Kidney (tissue), 22 donors: ENCODE results near the gene CR1. TPM values are rescaled to one million over a fixed set of nuclear protein-coding genes. Genes with fewer than 3 reads are reported as not detected.
A peak's percentile ranks its signal among the peaks of the same experiment; 100 is the strongest.

Source experiments
- DNase-seq, 5 donors: peaks; one replicate each; pipeline ENCODE4 v3.0.0-alpha.2; 2013 to 2020
- FAIRE-seq: peaks from 2 replicates; lab custom pipeline; 2012; peaks lifted over from hg19 to GRCh38; lab: Jason Lieb, UNC
- H3K27ac ChIP-seq, 2 donors: one replicate each; pipeline ENCODE4 v1.7.0; 2013; ENCODE audit warnings: low read depth in 2 of 2, low read length in 2 of 2, inconsistent platforms in 1 of 2
- H3K27me3 ChIP-seq: one replicate; pipeline ENCODE4 v1.7.1; 2013; ENCODE audit warnings: low read length, inconsistent platforms; ENCODE audit not compliant: control insufficient read depth, insufficient read depth
- H3K36me3 ChIP-seq, 3 donors: one replicate each; pipeline versions ENCODE4 v1.7.0 to v1.7.1; 2013; ENCODE audit warnings: low read length in 3 of 3, control low read depth in 1 of 3, inconsistent platforms in 1 of 3; ENCODE audit not compliant: insufficient read depth in 3 of 3, control insufficient read depth in 2 of 3
- H3K4me1 ChIP-seq, 3 donors: one replicate each; pipeline versions ENCODE4 v1.7.0 to v1.7.1; 2013; ENCODE audit warnings: low read length in 3 of 3, inconsistent platforms in 1 of 3, low read depth in 1 of 3; ENCODE audit not compliant: control insufficient read depth in 2 of 3, insufficient read depth in 2 of 3
- H3K4me3 ChIP-seq, 3 donors: one replicate each; pipeline versions ENCODE4 v1.7.0 to v1.8.1; 2013; ENCODE audit warnings: low read length in 3 of 3, control low read depth in 1 of 3, inconsistent platforms in 1 of 3
- H3K9ac ChIP-seq, 3 donors: one replicate each; pipeline versions ENCODE4 v1.7.0 to v1.7.1; 2013; ENCODE audit warnings: low read length in 3 of 3, control low read depth in 1 of 3, inconsistent platforms in 1 of 3
- H3K9me3 ChIP-seq, 3 donors: one replicate each; pipeline versions ENCODE4 v1.7.0 to v1.7.1; 2013; ENCODE audit warnings: low read length in 3 of 3, control low read depth in 1 of 3, inconsistent platforms in 1 of 3; ENCODE audit not compliant: control insufficient read depth in 2 of 3, insufficient read depth in 1 of 3
- intact Hi-C: fragments of 100-400 bp; cut with DNase I; formaldehyde crosslinking; loops from one replicate; pipeline ENCODE4 v1.11.1; 2022
- long read RNA-seq, 10 donors: library from polyadenylated mRNA in 1 of 10; unstranded in 1 of 10; transcript quantifications; one replicate each; pipeline ENCODE4 v2.0.0 and lab custom pipeline, GENCODE V29; 2021 to 2026
- polyA plus RNA-seq: library from polyadenylated mRNA; stranded (reverse); fragments of 350-450 nt; fragmentation: Illumina TruSeq; extraction: RNeasy Lipid Tissue Mini Kit (QIAGEN cat#74804); gene quantifications from one replicate; pipeline ENCODE4 v1.2.3, GENCODE V29; 2014; ENCODE audit warnings: low read depth, low replicate concordance; ENCODE audit not compliant: insufficient read depth
- total RNA-seq: library from RNA; stranded (reverse); fragmentation: NEBNext Ultra II Directional; extraction: Animal tissue kit (Norgen Biotek cat#: 25700); gene quantifications from one replicate; pipeline ENCODE4 v1.2.1, GENCODE V29; 2021
- TF ChIP-seq, protein P1 (sequence below): IDR thresholded peaks from 3 replicates; pipeline ENCODE4 v1.5.1; 2012; ENCODE audit warnings: mild to moderate bottlenecking, moderate library complexity, borderline replicate concordance; ENCODE audit not compliant: insufficient read depth; ENCODE audit errors: extremely low read depth
- donor health status: control.
- donor health status: control.
- donor health status: control.
- donor health status: control.
- donor health status: control.
- donor health status: DM: yes; HTN: yes; CAD: no.
- donor health status: Normal renal cell carcinoma (clear cell type).

The CR1 gene
- total RNA-seq (12.2 TPM), polyA plus RNA-seq (2.6 TPM)
- long read RNA-seq, donor 1, result 0 reads
- long read RNA-seq, donor 2, result 0 reads
- long read RNA-seq, donor 3, partial matches to known transcripts, result 0 of 2 reads
- long read RNA-seq, donor 3, other reads (novel, unspliced or antisense), result 0 of 2 reads
- long read RNA-seq, donor 4, result 0 reads
- long read RNA-seq, donor 5, result 0 reads
- long read RNA-seq, donor 6, partial matches to known transcripts, result 0 of 1 reads
- long read RNA-seq, donor 6, other reads (novel, unspliced or antisense), result 0 of 1 reads
- long read RNA-seq, donor 7, result 0 reads
- long read RNA-seq, donor 8, result 0 reads
- long read RNA-seq, donor 9, result 0 reads
- long read RNA-seq, donor 10, result 0 reads

DNA sequence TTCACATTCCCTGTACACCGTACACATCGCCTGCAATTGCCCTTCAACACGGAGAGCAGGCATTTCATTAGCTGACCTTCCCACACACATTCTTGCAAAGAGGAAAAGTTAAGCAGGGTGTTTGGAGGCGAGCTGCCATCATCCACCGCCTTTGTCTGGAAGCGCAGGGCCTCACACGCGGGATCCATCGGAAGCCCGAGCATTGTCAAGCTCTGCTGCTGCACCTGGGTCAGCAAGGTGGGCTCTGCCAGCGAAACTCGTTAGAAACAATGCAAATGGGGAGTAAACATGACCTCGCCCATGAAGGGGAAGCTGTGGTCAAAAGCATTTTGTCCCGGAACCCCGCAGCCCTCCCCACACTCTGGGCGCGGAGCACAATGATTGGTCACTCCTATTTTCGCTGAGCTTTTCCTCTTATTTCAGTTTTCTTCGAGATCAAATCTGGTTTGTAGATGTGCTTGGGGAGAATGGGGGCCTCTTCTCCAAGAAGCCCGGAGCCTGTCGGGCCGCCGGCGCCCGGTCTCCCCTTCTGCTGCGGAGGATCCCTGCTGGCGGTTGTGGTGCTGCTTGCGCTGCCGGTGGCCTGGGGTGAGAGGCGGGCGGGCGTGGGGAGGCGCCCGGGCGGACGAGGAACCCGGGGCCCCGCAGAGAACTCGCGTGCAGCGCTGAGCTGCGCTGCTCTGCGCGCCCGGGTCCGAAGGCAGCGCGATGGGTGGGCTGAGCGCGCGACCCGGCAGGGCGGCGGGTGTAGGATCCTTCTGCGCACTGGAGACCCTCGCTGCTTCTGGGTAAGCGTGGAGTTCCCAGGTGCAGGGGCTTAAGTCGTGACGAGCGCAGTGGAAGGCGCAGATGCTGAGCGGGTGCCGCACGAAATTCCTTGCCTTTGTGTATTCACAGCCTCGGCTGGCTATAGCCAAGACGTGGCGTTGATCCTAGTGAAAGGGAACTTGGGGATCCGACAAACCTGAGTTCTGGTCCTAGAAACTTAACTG is at the start of gene CR1:
CR1 (plus strand) TSS at position 357 of the 992 bp plus-strand sequence; CDS start at position 468, 111 bp downstream.
- TF ChIP-seq, protein P1, sequence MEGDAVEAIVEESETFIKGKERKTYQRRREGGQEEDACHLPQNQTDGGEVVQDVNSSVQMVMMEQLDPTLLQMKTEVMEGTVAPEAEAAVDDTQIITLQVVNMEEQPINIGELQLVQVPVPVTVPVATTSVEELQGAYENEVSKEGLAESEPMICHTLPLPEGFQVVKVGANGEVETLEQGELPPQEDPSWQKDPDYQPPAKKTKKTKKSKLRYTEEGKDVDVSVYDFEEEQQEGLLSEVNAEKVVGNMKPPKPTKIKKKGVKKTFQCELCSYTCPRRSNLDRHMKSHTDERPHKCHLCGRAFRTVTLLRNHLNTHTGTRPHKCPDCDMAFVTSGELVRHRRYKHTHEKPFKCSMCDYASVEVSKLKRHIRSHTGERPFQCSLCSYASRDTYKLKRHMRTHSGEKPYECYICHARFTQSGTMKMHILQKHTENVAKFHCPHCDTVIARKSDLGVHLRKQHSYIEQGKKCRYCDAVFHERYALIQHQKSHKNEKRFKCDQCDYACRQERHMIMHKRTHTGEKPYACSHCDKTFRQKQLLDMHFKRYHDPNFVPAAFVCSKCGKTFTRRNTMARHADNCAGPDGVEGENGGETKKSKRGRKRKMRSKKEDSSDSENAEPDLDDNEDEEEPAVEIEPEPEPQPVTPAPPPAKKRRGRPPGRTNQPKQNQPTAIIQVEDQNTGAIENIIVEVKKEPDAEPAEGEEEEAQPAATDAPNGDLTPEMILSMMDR, result no peak
- peaks cover 2 to 4% (median 2%) of the 10 kb centered on the region in 3 donors for H3K4me1 ChIP-seq
- H3K27ac ChIP-seq, result peak within 1 kb of the TSS in 1 of 2 donors; percentile 28
- DNase-seq (peak; percentile 43 to 69 (median 66)), FAIRE-seq (no peak)
- H3K27me3 ChIP-seq, result peaks cover 20% of the 10 kb centered on the region
- no peaks in the 10 kb centered on the region for H3K36me3 ChIP-seq
- H3K9me3 ChIP-seq, result no peaks in the 10 kb centered on the region
- peak within 1 kb of the TSS; percentile 50 to 53 (median 53) for H3K4me3 ChIP-seq
- H3K9ac ChIP-seq, result no peak within 1 kb of the TSS
- intact Hi-C loops, result no loop called here

DNA sequence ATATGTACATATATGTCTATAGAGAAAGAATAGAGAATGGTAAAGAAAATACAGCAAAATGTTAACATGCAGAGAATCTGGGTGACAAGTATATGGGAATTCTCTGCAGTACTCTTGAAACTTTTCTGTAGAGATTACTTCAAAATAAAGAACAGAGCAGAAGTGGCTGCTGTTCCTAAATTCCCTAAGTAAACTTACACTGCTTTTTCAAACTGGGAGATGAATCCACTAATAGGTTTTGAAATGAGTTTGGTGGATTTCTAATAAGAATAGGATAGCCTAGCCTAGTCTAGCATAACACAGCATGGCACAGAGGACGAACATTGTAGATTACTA is 42.3 kb upstream of the CR1 start:
- Histone ChIP-seq H3K9ac (no peak overlapping the region), H3K4me1 (peaks cover 0 to 2% (median 0%) of the 10 kb centered on the region in 3 donors), H3K4me3 (peak overlapping the region in 1 of 3 donors; percentile 59), H3K27me3 (peaks cover 9% of the 10 kb centered on the region), H3K36me3 (no peaks in the 10 kb centered on the region), H3K9me3 (no peaks in the 10 kb centered on the region), H3K27ac (no peak overlapping the region)
- no peak for FAIRE-seq
- intact Hi-C loops, result no loop called here
- DNase-seq, result no peak
- TF ChIP-seq, protein P1, result no peak

DNA sequence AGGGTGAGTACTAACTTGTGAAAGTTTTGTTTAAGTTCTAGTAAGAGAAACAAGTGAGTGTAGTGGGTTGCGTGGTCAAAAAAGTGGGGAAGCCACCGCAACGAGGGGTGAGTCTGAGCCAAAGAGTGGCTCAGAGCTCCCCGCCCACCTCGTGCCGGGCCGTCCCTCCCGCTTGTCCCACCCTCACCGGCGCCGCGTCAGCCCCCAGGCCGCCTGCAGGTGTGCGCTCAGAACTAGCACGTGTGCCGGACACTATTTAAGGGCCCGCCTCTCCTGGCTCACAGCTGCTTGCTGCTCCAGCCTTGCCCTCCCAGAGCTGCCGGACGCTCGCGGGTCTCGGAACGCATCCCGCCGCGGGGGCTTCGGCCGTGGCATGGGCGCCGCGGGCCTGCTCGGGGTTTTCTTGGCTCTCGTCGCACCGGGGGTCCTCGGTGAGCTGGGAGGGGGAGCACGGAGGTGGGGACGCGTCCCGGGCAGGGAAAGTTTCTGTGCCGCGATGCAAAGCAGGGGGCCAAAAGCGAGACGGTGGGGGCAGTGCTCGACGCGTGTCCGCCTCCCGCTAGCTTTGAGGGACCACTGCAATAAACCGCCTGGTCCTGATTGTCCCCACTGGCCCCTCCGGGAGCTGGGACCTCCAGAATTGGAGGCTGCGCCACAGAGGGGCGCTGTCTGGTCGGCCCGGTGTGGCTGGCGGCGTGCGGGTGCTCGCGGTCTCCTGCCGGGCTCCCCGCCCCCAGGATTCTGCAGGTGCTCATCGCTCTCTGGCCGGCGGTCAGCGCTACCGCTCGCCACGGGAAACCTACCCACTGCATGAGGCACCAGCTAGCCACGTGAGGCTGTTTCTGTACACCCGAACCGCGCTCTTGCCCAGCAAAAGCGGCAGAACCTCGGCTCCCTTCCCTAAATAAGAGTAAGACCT is 41.7 kb upstream of the CR1 start, which contains the start of gene CR2:
CR2 (plus strand) TSS at position 283 of the 919 bp plus-strand sequence; CDS start at position 374, 91 bp downstream.
- Histone ChIP-seq H3K27ac (no peak within 1 kb of the TSS), H3K4me1 (peaks cover 0 to 2% (median 0%) of the 10 kb centered on the region in 3 donors), H3K9ac (no peak within 1 kb of the TSS), H3K36me3 (no peaks in the 10 kb centered on the region), H3K4me3 (peak within 1 kb of the TSS in 2 of 3 donors; percentile 21 to 59), H3K27me3 (peaks cover 9% of the 10 kb centered on the region), H3K9me3 (no peaks in the 10 kb centered on the region)
- intact Hi-C loops, result no loop called here
- DNase-seq, result peak; percentile 66 to 79 (median 73)
- TF ChIP-seq, protein P1, result peak; percentile 5
- FAIRE-seq, result no peak
